Subcutaneous abdominal adipose tissue (tissue), 5 donors: ENCODE measurements around the gene KCNS1.
"Not testable (repeated sequence)": the region's sequence is repeated elsewhere in the genome, so short reads cannot be mapped to it uniquely, and the experiment has no call there.

Experiments
- H3K27ac ChIP-seq: one replicate; pipeline ENCODE4 v1.7.0; 2013; ENCODE audit warnings: low read depth, mild to moderate bottlenecking, inconsistent platforms, low read length, moderate library complexity
- H3K27me3 ChIP-seq, 5 donors: one replicate each; pipeline ENCODE4 v1.7.0; 2013; ENCODE audit warnings: low read length in 5 of 5, inconsistent platforms in 1 of 5; ENCODE audit not compliant: control insufficient read depth in 5 of 5, insufficient read depth in 4 of 5
- H3K36me3 ChIP-seq, 5 donors: one replicate each; pipeline ENCODE4 v1.7.0; 2013; ENCODE audit warnings: low read length in 5 of 5; ENCODE audit not compliant: control insufficient read depth in 5 of 5, insufficient read depth in 5 of 5
- H3K4me1 ChIP-seq, 5 donors: one replicate each; pipeline ENCODE4 v1.7.0; 2013; ENCODE audit warnings: low read length in 5 of 5, mild to moderate bottlenecking in 3 of 5, moderate library complexity in 1 of 5; ENCODE audit not compliant: control insufficient read depth in 5 of 5, insufficient read depth in 5 of 5
- H3K4me3 ChIP-seq, 5 donors: one replicate each; pipeline ENCODE4 v1.7.0; 2013; ENCODE audit warnings: low read length in 5 of 5, low read depth in 1 of 5
- H3K9ac ChIP-seq, 5 donors: one replicate each; pipeline ENCODE4 v1.7.0; 2013; ENCODE audit warnings: low read length in 5 of 5, mild to moderate bottlenecking in 4 of 5, moderate library complexity in 3 of 5
- H3K9me3 ChIP-seq, 5 donors: one replicate each; pipeline ENCODE4 v1.7.0; 2013; ENCODE audit warnings: low read length in 5 of 5; ENCODE audit not compliant: control insufficient read depth in 5 of 5
- donor health status: healthy.
- donor health status: healthy.
- donor health status: healthy.
- donor health status: healthy.
- donor health status: healthy.

The KCNS1 gene, protein sequence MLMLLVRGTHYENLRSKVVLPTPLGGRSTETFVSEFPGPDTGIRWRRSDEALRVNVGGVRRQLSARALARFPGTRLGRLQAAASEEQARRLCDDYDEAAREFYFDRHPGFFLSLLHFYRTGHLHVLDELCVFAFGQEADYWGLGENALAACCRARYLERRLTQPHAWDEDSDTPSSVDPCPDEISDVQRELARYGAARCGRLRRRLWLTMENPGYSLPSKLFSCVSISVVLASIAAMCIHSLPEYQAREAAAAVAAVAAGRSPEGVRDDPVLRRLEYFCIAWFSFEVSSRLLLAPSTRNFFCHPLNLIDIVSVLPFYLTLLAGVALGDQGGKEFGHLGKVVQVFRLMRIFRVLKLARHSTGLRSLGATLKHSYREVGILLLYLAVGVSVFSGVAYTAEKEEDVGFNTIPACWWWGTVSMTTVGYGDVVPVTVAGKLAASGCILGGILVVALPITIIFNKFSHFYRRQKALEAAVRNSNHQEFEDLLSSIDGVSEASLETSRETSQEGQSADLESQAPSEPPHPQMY

DNA sequence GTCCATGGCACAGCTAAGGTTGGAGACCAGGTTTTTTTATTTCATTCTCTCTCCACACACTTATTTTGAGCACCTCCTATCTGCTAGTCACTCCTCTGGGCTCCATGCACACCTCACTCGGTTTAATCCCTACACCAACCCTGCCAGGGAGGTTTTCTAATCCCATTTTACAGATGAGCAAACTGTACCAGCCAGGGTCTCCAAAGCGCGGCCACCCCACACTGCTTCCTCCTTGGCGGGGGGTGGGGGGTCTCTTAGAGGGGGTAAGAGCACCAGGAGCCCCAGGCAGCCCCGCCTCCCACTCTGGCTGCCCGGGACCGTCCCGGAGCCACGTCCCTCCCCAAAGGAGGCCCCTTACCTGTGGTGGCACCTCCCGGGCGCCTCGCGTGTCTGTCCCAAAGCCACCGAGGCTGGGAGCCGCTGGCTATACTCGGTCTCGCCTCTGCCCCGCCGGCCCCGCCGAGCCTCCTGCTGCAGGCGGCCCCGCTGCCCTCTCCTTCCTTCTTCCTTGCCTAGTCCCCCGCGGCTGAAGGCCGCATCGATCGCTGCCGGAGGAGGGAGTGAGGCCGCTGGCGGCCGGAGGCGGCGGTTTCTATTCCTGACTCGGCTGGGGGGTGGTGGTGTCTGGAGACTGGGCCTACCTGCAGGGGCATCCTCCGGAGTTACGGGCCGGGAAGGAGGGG is at the start of gene KCNS1:
Gene KCNS1, minus strand, starts transcription at position 565 of the 683 bp plus-strand sequence. CDS start 1,891 bp downstream, outside the sequence.
- H3K27ac ChIP-seq: no peak within 1 kb of the TSS
- H3K9me3 ChIP-seq: no peaks in the 10 kb centered on the region
- H3K36me3 ChIP-seq: no peaks in the 10 kb centered on the region
- H3K27me3 ChIP-seq: peaks cover 23 to 59% (median 50%) of the 10 kb centered on the region in 5 donors
- peaks cover 0 to 13% (median 12%) of the 10 kb centered on the region in 5 donors for H3K4me1 ChIP-seq
- H3K4me3 ChIP-seq: no peak within 1 kb of the TSS
- no peak within 1 kb of the TSS for H3K9ac ChIP-seq

GRCh38 chr20:45149062-45149461 is 48.1 kb upstream of the KCNS1 start:
- no peak overlapping the region for H3K27ac ChIP-seq
- no peak overlapping the region for H3K9ac ChIP-seq
- H3K4me1 ChIP-seq: peaks cover 0 to 6% (median 0%) of the 10 kb centered on the region in 5 donors
- no peak overlapping the region for H3K4me3 ChIP-seq
- H3K36me3 ChIP-seq: no peaks in the 10 kb centered on the region
- no peaks in the 10 kb centered on the region for H3K9me3 ChIP-seq
- H3K27me3 ChIP-seq: peaks cover 0 to 9% (median 7%) of the 10 kb centered on the region in 5 donors

DNA sequence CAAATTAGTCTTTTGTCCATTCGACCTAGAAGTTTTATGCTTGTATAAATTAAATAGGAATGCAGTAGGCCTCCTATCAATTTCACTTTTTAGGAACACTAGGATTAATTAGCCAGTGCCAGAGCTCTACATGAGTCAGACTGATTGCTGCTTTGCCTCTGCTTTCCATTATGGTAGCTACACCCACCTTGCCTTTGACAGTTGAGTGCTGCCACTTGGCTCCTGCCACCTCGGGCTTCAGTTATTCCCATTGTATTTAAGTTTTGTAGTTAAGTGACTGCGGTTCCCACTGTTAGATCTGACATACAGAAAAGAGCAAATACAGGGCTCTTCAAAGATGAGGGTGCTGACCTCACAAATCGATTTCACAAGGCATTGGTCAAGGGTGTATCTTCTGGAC is 39.9 kb upstream of the KCNS1 start:
- Histone ChIP-seq H3K36me3 (no peaks in the 10 kb centered on the region), H3K9me3 (no peaks in the 10 kb centered on the region), H3K27me3 (peaks cover 6 to 20% (median 8%) of the 10 kb centered on the region in 5 donors), H3K4me3 (no peak overlapping the region), H3K27ac (no peak overlapping the region), H3K9ac (no peak overlapping the region), H3K4me1 (peaks cover 0 to 5% (median 0%) of the 10 kb centered on the region in 5 donors)

- not testable (repeated sequence) for H3K9ac ChIP-seq, H3K4me1 ChIP-seq, H3K9me3 ChIP-seq, H3K36me3 ChIP-seq, H3K27ac ChIP-seq, H3K4me3 ChIP-seq
- peaks cover 5 to 15% (median 8%) of the 10 kb centered on the region in 5 donors for H3K27me3 ChIP-seq
Observed at GRCh38 chr20:45139733-45140375, 38.9 kb upstream of the KCNS1 start.

DNA sequence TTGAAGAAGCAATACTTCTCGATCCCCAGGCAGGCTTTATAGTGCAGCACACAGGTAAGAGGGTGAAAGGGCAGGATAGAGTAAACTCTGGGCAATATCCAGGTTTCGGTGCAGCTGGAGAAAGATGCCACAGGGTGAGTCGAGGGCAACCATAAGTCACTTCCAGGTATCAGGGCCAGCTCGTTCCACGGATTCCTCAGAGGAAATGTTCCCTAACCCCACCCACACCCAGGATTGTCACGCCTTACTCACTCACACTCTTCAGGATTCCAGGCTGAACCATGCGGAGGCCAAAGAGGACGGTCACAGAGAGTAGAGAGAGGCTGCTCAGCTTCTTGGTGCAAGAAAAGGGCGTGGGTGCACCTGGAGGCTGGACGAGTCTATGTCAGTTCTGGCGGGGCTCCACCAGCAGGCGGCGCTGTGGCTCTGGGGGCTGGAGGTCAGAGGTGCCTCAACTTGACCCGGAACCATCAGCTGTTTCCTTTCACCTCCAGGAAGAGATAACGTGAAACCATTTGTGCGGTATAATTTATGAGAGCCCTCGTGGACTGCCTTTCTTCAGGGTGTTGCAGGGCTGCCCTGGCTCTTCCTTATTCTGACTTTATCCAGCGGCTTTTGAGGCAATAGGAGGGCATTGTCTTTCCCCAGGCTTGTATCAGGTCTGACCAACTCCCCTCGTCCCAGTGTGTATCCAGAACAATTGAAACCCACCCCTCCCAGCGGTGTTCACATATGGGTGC is 37.8 kb upstream of the KCNS1 start:
- H3K27ac ChIP-seq: no peak overlapping the region
- H3K36me3 ChIP-seq: no peaks in the 10 kb centered on the region
- H3K9ac ChIP-seq: no peak overlapping the region
- H3K4me3 ChIP-seq: peak overlapping the region in 1 of 5 donors; percentile 28
- peaks cover 0 to 5% (median 0%) of the 10 kb centered on the region in 5 donors for H3K4me1 ChIP-seq
- H3K27me3 ChIP-seq: peaks cover 0 to 15% (median 8%) of the 10 kb centered on the region in 5 donors
- no peaks in the 10 kb centered on the region for H3K9me3 ChIP-seq

- H3K4me3 ChIP-seq: no peak overlapping the region
- no peak overlapping the region for H3K27ac ChIP-seq
- H3K9ac ChIP-seq: no peak overlapping the region
- peaks cover 0 to 5% (median 0%) of the 10 kb centered on the region in 5 donors for H3K4me1 ChIP-seq
- no peaks in the 10 kb centered on the region for H3K9me3 ChIP-seq
- H3K36me3 ChIP-seq: no peaks in the 10 kb centered on the region
- peaks cover 0 to 15% (median 8%) of the 10 kb centered on the region in 5 donors for H3K27me3 ChIP-seq
Observed at GRCh38 chr20:45136911-45137310, 36.0 kb upstream of the KCNS1 start.

GRCh38 chr20:45128099-45128498 is 27.2 kb upstream of the KCNS1 start:
- Histone ChIP-seq H3K27ac (no peak overlapping the region), H3K4me3 (no peak overlapping the region), H3K9ac (no peak overlapping the region), H3K4me1 (no peaks in the 10 kb centered on the region), H3K36me3 (no peaks in the 10 kb centered on the region), H3K9me3 (no peaks in the 10 kb centered on the region), H3K27me3 (peaks cover 0 to 22% (median 10%) of the 10 kb centered on the region in 5 donors)

GRCh38 chr20:45124365-45124764 is 23.4 kb upstream of the KCNS1 start, which contains the start of gene WFDC12:
TSS of gene WFDC12 (minus strand) at chr20:45124465. CDS start at chr20:45124447, 18 bp downstream.
- Histone ChIP-seq H3K4me1 (no peaks in the 10 kb centered on the region), H3K9ac (no peak within 1 kb of the TSS), H3K9me3 (no peaks in the 10 kb centered on the region), H3K4me3 (no peak within 1 kb of the TSS), H3K27ac (no peak within 1 kb of the TSS), H3K36me3 (no peaks in the 10 kb centered on the region), H3K27me3 (peaks cover 0 to 19% (median 8%) of the 10 kb centered on the region in 5 donors)

DNA sequence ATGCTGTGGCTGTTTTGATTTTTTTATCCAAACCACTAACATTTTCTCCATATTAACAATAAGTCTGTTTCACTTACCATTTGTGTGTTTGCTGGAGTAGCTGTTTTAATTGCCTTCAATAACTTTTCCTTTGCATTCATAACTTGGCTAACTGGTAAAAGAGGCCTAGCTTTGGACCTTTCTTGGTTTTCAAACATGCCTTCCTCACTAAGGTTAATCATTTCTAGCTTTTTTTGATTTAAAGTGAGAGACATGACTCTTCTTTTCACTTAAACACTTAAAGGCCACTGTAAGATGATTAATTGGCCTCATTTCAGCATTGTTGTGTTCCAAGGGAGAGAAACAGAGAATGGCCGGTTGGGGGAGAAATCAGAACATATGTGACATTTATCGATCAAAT is 20.5 kb upstream of the KCNS1 start:
- H3K4me3 ChIP-seq: no peak overlapping the region
- no peaks in the 10 kb centered on the region for H3K36me3 ChIP-seq
- H3K27ac ChIP-seq: no peak overlapping the region
- H3K4me1 ChIP-seq: no peaks in the 10 kb centered on the region
- peaks cover 0 to 15% (median 8%) of the 10 kb centered on the region in 5 donors for H3K27me3 ChIP-seq
- no peak overlapping the region for H3K9ac ChIP-seq
- no peaks in the 10 kb centered on the region for H3K9me3 ChIP-seq
